ENCODE data around the gene MTRFR. TPM values are rescaled to one million over a fixed set of nuclear protein-coding genes. Genes with fewer than 3 reads are reported as not detected.

Gene MTRFR
- total and polyA plus RNA-seq, 5 donors from 2014 or later: 31.0 to 46.4 (median 42.6) TPM

GRCh38 chr12:123305136-123305535, 71.9 kb downstream of the MTRFR start:
- Histone ChIP-seq H3K27me3 (ENCODE audit: control insufficient read depth, insufficient read depth, low read length) (no peaks in the 10 kb centered on the region), H3K4me3 (ENCODE audit: low read depth, low read length) (no peak overlapping the region), H3K27ac (ENCODE audit: insufficient read depth, low read length, poor library complexity, severe bottlenecking) (no peak overlapping the region), H3K36me3 (ENCODE audit: control insufficient read depth, insufficient read depth, low read length) (peaks cover 84% of the 10 kb centered on the region), H3K4me1 (ENCODE audit: control insufficient read depth, insufficient read depth, low read length, poor library complexity, severe bottlenecking) (no peaks in the 10 kb centered on the region), H3K9me3 (ENCODE audit: control insufficient read depth in 2 of 2, low read length in 2 of 2) (no peaks in the 10 kb centered on the region)
- Mint-ChIP-seq H3K27ac (no peak overlapping the region), H3K9me3 (no peaks in the 10 kb centered on the region), H3K27me3 (no peaks in the 10 kb centered on the region), H3K4me3 (no peak overlapping the region), H3K4me1 (peaks cover 0 to 3% (median 0%) of the 10 kb centered on the region in 4 donors), H3K36me3 (peaks cover 35% of the 10 kb centered on the region)
- ATAC-seq (ENCODE audit: low read depth in 2 of 2) (no peak), DNase-seq (no peak)

GRCh38 chr12:123306200-123306599, 73.0 kb downstream of the MTRFR start:
- Mint-ChIP-seq H3K4me1 (peaks cover 0 to 3% (median 0%) of the 10 kb centered on the region in 4 donors), H3K27me3 (no peaks in the 10 kb centered on the region), H3K9me3 (no peaks in the 10 kb centered on the region), H3K36me3 (peaks cover 37% of the 10 kb centered on the region), H3K4me3 (no peak overlapping the region), H3K27ac (no peak overlapping the region)
- no peaks in the 10 kb centered on the region for H3K27me3 ChIP-seq (ENCODE audit: control insufficient read depth, insufficient read depth, low read length)
- no peak for ATAC-seq (ENCODE audit: low read depth in 2 of 2)
- H3K36me3 ChIP-seq (ENCODE audit: control insufficient read depth, insufficient read depth, low read length): peaks cover 88% of the 10 kb centered on the region
- no peak overlapping the region for H3K27ac ChIP-seq (ENCODE audit: insufficient read depth, low read length, poor library complexity, severe bottlenecking)
- H3K9me3 ChIP-seq (ENCODE audit: control insufficient read depth in 2 of 2, low read length in 2 of 2): no peaks in the 10 kb centered on the region
- DNase-seq: no peak
- H3K4me1 ChIP-seq (ENCODE audit: control insufficient read depth, insufficient read depth, low read length, poor library complexity, severe bottlenecking): no peaks in the 10 kb centered on the region
- H3K4me3 ChIP-seq (ENCODE audit: low read depth, low read length): no peak overlapping the region

Other genes starting within 250 kb of the MTRFR start
- 57.2 TPM for gene PITPNM2, start 82.3 kb upstream of the MTRFR start, total RNA-seq
- gene PITPNM2, start 82.3 kb upstream of the MTRFR start, polyA plus RNA-seq: 1 to 10 TPM; 2.2 to 4.5 (median 3.9) TPM
- gene MPHOSPH9, start 295 bp upstream of the MTRFR start, total RNA-seq: 83.5 TPM
- 10 to 100 TPM; 30.9 to 50.6 (median 41.0) TPM for gene MPHOSPH9, start 295 bp upstream of the MTRFR start, polyA plus RNA-seq
- 9.2 TPM for gene CDK2AP1, start 38.4 kb downstream of the MTRFR start, total RNA-seq
- 1 to 10 TPM; 1.0 to 6.5 (median 3.2) TPM for gene CDK2AP1, start 38.4 kb downstream of the MTRFR start, polyA plus RNA-seq
- gene SBNO1, start 131.4 kb downstream of the MTRFR start, total RNA-seq: 36.4 TPM
- gene SBNO1, start 131.4 kb downstream of the MTRFR start, polyA plus RNA-seq: 10 to 100 TPM; 27.8 to 34.5 (median 29.6) TPM
- gene KMT5A, start 150.7 kb downstream of the MTRFR start, total RNA-seq: 34.9 TPM
- 1 to 10 TPM; 1.2 to 4.6 (median 1.7) TPM for gene KMT5A, start 150.7 kb downstream of the MTRFR start, polyA plus RNA-seq
- 14.7 TPM for gene RILPL2, start 203.2 kb downstream of the MTRFR start, total RNA-seq
- 10 to 100 TPM; 10.2 to 15.5 (median 10.9) TPM for gene RILPL2, start 203.2 kb downstream of the MTRFR start, polyA plus RNA-seq
- gene SNRNP35, start 224.7 kb downstream of the MTRFR start, total RNA-seq: 47.8 TPM
- gene SNRNP35, start 224.7 kb downstream of the MTRFR start, polyA plus RNA-seq: 10 to 100 TPM; 43.5 to 54.4 (median 46.0) TPM